HG03469 (cell line): ENCODE results near the gene NRXN3.
"Not testable (repeated sequence)": the region's sequence is repeated elsewhere in the genome, so short reads cannot be mapped to it uniquely, and the experiment has no call there.

Experiments
- ATAC-seq: cut with Tn5 transposase; IDR thresholded peaks from one replicate; pipeline ENCODE4 v1.9.1; 2021; ENCODE audit warnings: mild to moderate bottlenecking, moderate library complexity, moderate number of reproducible peaks; ENCODE audit not compliant: unreplicated experiment

Gene NRXN3

GRCh38 chr14:78566026-78566858 is 396.1 kb downstream of the NRXN3 start:
- peak; percentile 95 for ATAC-seq

- no peak for ATAC-seq
Observed at GRCh38 chr14:78566859-78567172, 396.6 kb downstream of the NRXN3 start.

- no peak for ATAC-seq
Observed at GRCh38 chr14:78567343-78567742, 397.2 kb downstream of the NRXN3 start.

- not testable (repeated sequence) for ATAC-seq
Observed at GRCh38 chr14:78573736-78574135, 403.6 kb downstream of the NRXN3 start.

GRCh38 chr14:78576437-78577166 is 406.4 kb downstream of the NRXN3 start:
- ATAC-seq = no peak

- ATAC-seq = no peak
Observed at GRCh38 chr14:78581229-78581628, 411.1 kb downstream of the NRXN3 start.

- ATAC-seq = no peak
Observed at GRCh38 chr14:78586681-78587080, 416.5 kb downstream of the NRXN3 start.

GRCh38 chr14:78588906-78589305 is 418.7 kb downstream of the NRXN3 start:
- no peak for ATAC-seq

- no peak for ATAC-seq
Observed at GRCh38 chr14:78592616-78593219, 422.5 kb downstream of the NRXN3 start.

GRCh38 chr14:78593949-78594348 is 423.8 kb downstream of the NRXN3 start:
- ATAC-seq = no peak

- no peak for ATAC-seq
Observed at GRCh38 chr14:78595797-78596196, 425.6 kb downstream of the NRXN3 start.

GRCh38 chr14:78598046-78598920 is 428.1 kb downstream of the NRXN3 start:
- peak; percentile 85 for ATAC-seq

GRCh38 chr14:78605025-78605762 is 435.0 kb downstream of the NRXN3 start:
- no peak for ATAC-seq

- no peak for ATAC-seq
Observed at GRCh38 chr14:78605897-78606500, 435.8 kb downstream of the NRXN3 start.

- ATAC-seq = no peak
Observed at GRCh38 chr14:78608998-78609787, 439.0 kb downstream of the NRXN3 start.

GRCh38 chr14:78610994-78611393 is 440.8 kb downstream of the NRXN3 start:
- no peak for ATAC-seq

GRCh38 chr14:78611796-78612571 is 441.8 kb downstream of the NRXN3 start:
- no peak for ATAC-seq

GRCh38 chr14:78612666-78613065 is 442.5 kb downstream of the NRXN3 start:
- no peak for ATAC-seq
